Esophagus squamous epithelium (tissue), 4 donors: ENCODE results near the gene PRKCE.

ENCODE experiments used
- CTCF ChIP-seq, 6 experiments: fragments of 450-650 bp in 4 of 6; fragments of 200-600 bp in 2 of 6; sonication (generic) in 2 of 6; IDR thresholded peaks; one replicate each; pipeline ENCODE4 v1.5.1; 2016 to 2019; ENCODE audit warnings: antibody characterized with exemption in 6 of 6, mild to moderate bottlenecking in 4 of 6, moderate library complexity in 4 of 6
- POLR2A ChIP-seq, 4 donors: fragments of 450-650 bp; IDR thresholded peaks; one replicate each; pipeline ENCODE4 v1.6.1; 2017; ENCODE audit warnings: antibody characterized with exemption in 4 of 4, mild to moderate bottlenecking in 4 of 4, moderate library complexity in 3 of 4

DNA sequence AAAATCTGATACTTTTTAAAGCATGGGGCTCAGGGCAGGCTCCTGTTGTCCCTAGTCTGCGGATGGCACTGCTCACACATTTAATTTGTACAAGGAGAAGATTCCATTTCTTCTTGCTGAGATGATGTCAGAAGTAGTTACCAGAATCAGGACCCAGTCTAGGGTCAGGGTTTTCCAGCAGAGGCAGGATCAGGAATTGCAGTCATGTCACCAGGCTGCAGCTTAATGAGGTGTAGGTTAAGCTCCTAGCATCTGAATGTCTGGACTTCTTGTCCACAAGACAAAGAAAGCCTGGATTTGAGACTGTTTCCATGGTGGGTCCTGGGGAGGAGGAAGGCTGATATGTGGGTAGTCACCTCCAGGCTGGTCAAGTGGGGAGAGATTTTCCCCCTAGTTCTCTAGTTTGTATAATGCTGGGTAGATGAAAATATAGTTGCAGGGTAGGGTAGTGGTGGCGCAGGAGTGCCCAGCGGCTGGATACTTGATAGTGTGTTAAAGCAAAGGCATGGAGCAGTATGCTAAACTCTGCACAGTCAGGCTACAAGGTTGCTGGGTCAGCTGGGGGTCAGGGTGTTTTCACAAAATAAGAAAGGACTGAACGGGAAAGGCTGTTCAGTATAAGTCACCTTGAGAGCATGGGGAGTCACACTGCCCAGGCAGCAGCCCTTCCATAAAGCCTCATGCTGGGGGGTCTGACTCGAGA lies 148.4 kb downstream of the PRKCE start:
- no peak for TF ChIP-seq CTCF (IDR thresholded peaks at IDR 0.05)
- TF ChIP-seq POLR2A (IDR thresholded peaks at IDR 0.05): no peak
